Dermis blood vessel endothelial cell (primary cell): ENCODE results near the gene S100PBP. TPM values are rescaled to one million over a fixed set of nuclear protein-coding genes. Genes with fewer than 3 reads are reported as not detected.

Source experiments
- DNase-seq: peaks from one replicate; pipeline ENCODE4 v3.0.0; 2010
- total RNA-seq: library from RNA; depleted of rRNA; stranded (reverse); fragments of >200 nt; gene quantifications from 2 replicates; pipeline ENCODE4 v1.2.3, GENCODE V29; 2014

Gene S100PBP
- total RNA-seq, 1 donor from 2014 or later = 50.0 TPM

DNA sequence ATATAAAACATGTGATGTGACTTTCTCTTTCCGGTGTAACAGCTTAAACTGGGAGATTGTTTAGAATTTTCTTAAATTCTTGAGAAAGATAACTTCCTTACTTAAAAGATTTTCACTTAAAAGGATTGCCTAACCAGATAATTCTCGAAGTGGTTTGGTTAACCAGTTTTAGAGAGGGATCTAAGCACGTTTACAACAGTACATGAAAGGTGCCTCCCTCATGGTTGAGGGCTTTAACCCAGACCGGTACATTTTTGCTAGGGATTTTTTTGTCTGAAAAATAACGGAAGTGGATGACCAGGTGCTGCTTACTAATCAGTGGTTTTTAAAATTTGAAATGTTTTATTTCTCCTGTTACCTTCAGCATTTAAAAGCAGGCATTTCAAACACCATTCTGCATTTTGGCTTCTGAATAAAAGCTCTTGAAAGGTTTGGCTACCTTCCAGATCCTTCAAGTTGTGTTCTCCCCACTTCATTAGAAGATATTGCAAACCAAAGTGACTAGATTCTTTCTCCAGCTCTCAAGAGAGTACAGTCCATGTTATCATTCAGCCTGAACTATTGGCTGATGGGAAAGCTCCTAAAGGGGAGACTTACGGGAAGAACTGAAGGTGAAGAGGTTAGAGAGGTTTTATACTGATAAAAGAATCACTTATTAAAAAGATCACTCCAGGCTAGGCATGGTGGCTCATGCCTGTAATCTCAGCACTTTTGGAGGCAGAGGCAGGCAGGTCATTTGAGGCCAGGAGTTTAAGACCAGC lies 12.8 kb downstream of the S100PBP start:
- no peak for DNase-seq

DNA sequence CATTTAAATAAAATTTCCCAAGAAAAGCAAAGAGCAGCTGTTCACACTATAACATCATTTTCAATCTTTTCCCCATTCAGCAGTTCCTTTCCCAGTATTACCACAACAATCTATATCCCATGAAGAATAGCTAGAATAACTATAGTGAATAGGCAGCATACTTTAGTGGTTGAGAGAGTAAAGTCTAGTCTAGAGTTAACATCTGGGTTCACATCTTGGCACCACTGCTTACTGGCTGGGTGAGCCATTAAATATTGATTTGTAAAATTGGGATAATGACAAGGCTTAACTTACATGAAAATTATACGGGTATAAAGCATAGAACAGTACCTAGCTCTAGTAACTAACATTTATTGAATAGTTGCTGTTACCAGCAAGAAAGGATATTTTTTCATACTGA lies 14.4 kb downstream of the S100PBP start:
- no peak for DNase-seq

DNA sequence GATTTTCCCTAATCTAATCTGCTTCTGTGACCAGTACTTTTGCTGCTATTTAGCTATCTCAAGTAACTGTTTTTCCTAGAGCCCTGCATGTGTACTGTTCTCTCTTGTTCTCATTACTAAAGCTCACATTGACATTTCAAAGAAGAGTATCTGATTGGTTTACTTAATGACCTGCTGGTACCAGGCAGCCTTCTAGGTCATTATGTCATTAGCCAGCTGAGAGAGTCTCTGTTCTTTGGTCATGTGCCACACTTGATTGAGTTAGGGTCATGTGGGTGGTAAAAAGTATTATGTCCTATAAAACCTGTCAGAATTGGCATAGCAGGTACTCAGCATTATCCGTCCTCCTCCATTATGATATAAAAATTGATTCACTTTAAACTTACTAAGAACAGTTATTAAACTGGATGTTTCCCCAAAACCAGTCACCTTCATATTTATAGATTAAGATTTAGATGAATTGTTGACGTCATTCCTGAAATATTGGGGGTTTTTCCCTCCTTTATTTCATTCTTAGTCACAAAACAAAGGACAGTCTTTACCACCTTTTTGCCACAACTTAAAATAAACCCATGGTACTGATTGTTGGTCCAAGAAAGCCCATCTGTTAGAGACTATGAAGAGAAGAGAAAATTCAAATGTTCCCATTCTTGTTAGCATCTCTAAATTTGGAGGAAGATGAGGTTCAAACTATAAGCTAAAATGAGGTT lies 31.1 kb downstream of the S100PBP start:
- DNase-seq = no peak

DNA sequence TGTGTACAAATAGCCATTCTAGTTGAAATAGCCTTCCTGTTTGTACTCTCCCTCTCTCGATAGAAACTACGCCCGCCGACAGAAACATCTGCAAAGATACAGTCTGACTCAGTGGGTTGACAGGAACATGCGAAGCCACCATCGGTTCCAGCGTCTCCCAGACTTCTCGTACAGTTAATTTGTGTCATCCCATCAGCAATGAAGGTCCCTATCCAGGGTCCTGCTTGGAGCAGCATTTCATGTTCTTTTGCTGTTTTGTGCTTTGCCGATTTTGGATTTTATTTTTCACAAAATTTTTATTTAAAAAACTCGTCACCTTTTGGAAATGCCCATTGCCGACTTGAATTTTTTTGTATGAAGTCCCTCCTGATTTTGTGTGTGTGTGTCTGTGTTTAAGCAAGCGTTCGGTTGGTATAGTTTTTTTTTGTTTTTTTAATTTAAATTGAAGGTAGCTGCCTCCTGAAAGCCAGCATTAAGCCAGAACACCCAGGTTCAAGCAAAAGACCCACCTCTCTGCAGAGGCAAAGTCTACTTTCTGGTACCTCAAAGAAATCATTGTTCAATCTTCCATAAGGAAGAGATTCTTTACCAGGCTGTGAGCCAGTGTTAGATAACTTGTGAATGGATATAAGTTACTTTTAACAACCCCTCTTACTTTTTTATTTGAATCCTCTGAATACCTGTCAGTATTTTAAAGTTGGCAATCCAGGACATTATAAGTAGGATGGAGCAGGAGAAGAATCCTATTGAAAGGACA lies 38.6 kb downstream of the S100PBP start:
- DNase-seq = no peak

DNA sequence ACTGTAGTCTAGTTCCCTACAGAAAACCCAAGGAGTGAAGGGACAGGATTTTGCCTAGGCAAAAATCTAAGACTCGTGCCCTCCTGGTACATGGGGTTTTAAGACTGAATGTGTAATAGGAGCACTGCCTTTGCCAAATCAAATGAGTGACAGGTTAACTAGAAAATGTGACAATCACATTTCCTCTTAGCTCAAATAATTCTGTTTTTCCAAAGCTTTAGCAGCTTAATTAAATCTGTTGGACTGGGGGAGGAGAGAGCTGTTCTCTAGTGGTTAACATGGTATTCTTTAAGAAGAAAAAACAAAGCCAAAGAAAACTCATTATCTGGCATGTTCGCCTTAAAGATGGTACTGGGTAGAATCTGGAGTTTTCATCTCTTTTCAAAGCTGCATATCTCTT lies 40.7 kb downstream of the S100PBP start:
- DNase-seq = no peak

DNA sequence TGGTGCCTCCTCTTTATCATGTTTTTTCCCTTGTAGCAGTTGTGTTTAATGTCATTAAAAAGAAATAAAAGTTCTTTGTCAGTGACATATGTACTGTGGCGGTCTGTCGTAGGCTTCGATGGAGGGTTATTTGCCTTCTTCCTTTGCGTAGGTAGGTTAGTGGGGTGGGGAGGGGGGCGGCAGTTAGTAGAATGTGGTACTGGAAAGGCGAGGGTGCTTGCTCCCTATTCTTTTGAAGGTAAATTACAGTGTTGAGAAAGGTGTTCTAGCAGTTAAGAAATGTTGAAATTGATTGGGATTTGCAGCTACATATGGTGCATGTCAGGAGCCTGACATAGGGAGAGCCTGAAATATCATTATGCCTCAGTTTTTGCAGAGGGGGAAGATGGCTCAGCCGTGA lies 41.3 kb downstream of the S100PBP start:
- DNase-seq = no peak

DNA sequence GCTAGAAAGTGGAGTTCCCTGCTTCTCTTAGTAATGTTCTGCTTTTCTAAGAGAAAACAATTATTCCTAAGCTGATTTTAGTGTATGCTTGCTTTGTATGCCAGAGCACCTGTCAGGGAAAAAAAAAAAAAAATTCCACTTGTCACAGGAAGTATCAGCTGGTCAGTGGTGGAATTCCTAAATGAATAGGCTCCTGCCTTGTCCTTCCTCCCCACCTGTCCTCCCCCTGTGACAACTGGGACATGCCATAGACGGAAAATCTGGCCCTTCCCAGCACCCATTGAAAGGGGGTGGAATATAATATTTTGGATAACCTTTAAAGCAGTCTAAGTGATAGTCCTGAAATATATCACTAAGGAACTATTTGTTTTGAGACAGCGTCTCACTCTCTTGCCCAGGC lies 42.5 kb downstream of the S100PBP start:
- peak; percentile 26 for DNase-seq

DNA sequence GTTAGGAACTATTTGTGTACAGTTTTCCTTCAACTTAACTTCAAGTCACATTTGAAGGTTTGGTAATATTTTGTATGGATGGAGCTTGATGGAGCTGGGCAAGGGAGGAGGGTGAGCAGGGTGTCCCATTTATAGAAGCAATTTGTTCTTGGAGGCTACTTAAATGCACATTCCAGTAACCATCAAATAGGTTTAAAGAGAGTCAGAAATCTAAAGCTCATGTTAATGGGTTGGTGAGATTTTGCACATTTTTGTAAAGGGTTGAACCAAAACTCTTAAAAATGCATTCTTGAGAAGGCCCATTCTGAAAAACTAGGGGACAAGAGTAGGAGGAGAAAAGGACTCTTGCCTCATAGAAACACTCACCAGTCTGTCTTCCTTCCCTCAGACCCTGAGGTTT lies 43.1 kb downstream of the S100PBP start:
- DNase-seq = no peak

DNA sequence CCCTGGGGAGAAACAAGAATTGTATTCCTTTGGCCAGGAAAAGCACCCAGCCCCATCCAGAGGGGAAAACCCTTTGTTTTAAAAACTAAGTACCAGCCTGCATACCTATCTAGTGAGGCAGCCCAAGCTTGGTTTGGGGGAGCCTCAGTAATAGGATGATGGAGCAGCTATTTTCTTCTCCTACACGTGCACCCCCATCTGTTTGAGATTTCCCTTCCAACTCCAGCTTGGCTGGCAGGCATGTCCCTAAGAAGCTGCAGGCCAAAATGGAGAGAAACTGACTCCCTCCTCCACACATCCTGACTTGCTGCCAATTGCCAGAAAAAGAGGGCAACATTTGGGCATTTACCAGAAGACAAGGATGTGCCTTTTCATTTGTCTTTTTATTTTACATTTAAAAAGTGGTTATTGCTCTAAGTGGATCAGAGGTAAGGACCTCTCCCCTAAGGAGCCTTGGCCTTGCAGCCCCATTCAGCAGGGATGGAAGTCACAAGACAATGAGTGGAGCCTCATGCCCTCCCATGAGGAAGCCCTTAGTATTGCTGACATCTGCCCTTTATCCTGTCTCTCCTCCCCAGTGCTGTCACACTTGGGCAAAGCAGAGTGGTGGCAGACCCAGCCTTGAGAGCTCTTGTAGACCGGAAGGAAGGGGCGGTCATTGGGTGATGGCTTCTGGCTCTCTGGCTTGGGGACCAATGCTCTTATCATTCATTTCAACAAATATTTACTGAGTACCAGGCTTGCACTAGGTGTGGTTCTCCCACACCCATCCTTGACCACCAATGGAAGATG lies 44.6 kb downstream of the S100PBP start:
- peak; percentile 47 for DNase-seq

DNA sequence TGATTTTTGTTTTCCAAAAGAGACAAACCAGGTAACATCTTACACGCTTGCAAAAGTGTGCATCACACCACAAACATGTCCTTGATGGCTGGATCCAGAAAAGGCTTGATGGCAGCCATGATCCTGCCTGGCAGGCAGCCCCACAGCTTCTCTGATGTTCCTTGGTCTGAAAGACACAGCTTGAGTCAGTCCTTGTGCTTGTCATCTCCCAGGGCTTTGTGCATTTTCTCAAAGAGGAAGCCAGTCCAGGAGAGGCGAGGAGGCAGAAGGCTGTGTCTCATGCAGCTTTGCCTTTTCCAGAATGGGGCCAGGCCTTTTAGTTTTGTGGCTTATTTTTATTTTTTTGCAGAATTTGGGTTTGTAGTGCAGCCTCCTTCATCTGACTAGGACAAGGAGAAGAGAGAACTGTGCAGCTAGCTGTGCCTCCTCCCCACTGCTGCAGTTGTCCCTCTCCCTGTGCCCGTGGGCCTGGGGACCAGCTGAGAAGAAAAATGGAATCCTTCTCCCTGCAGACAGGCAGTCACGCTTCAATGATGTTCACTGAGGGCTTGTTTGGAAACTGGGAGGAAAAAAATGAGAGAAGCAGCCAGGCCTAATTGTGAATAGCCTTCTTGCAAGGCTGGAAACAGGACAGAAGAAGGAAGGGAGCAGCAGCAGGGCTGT lies 45.9 kb downstream of the S100PBP start:
- no peak for DNase-seq

DNA sequence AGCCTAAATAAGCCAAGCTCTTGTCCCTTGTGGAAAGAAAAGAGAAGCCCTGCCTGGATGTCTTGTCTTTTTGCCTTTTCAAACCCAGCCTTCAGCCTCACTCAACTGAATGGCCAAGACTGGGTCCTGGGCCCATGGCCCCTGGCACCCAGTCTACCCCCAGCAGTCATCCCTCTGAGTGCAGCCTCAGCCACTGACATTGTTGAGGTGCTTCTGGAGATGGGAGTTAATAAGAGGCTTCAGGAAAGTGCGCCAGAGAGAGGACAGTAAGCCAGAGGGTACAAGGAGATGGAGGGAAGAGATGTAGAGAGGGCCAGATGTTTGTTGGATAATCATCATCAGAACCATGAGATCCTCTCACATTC lies 46.4 kb downstream of the S100PBP start:
- DNase-seq = no peak

DNA sequence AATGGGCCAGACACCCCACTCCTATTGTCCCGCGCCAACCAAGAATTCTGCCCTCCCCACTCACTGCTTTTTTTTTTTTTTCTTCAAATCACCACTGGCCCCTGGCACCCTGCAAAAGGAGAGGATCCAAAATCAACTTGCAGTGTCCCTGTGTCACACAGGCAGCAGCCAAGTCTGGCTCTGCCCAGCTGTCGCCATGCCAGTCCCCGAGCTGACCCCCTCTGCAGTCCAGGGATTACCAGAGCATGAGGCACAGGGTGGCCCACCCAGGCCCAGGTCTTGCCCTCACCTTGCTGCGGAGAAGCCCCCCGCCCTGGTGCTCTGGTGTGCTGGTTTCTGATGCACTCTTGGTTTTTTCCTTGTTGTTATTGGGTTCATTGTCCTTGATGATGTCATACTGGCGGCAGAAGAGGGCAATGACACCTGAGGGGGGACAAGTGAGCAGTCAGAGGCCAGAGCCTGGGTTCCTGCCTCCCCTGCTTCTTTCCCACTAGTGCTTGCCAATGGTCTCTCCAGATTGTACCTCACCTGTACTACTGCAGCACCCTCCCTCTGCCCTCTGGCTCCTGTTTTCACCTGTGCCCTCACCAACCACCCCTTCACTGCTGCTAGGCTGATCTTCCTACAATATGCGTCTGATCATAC lies 47.0 kb downstream of the S100PBP start:
- no peak for DNase-seq

DNA sequence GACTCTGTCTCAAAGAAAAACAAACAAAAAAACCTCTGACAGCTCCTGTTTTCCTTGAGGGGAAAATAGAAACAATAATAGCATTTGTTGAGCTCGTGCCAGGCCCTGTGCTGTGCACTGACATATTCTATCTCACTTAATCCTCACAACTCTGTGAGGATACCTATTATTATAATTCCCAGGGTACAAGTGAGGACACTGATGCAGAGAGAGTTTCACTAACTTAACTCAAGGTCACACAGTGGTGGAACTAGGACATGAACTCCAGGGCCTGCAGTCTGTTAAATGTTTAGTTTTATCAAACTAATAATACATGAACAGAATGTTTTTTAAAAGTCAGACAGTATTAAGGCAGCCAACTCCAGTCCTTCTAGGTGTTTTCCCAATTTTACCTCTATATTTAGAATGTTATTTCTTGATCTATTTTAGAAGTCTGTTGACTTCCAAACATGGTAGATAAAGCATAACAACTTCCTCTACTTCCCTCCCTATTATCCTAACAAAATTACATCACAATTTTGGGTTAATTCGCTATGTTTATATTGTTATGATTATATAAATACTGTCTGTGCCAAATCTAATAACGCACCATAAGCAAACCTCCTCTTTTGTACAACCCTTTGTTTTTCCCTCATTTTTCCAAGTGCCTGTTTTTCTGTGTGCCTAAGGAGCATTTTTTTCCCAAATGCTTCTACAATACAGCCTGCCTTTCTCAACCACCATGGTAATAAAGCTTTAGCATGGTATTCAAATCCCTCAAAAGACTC lies 48.4 kb downstream of the S100PBP start:
- no peak for DNase-seq

DNA sequence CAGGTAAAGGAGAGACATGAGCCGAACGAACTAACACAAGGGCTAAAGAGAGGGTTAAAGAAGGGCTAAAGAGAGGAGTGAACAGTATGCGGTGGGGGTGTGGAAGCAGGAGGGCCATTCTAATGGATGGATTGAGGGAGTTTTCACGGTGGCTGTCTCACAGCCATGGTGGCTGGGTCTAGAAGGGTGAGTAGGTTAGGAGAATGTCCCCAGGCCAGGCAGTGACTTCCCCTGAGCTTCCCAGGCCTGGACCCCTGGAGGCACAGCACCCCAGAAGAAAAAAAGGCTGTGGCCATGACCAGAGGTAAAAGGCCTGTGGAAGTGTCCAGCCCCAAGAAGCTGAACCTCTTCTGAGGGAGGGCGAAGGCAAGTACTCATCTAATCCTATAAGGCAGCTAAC lies 49.7 kb downstream of the S100PBP start:
- no peak for DNase-seq

DNA sequence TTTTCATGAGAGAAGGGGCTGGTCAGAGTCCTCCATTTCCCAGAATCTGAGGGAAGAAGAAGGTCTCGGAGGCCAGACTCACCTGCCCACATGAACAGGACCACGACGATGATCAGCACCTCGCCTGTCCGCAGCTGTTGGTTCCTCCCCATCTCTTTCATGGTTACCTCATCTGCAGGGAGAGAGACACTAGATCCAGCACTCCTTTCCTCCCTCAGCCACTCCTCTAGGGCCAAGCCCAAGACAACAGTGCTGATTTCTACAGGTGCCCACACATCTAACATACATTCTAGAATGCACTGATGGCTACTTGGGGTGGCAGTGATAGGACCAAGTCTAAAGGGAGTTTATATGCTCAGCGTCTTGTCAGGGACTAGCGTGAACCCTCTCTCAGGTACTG lies 50.2 kb downstream of the S100PBP start:
- no peak for DNase-seq

DNA sequence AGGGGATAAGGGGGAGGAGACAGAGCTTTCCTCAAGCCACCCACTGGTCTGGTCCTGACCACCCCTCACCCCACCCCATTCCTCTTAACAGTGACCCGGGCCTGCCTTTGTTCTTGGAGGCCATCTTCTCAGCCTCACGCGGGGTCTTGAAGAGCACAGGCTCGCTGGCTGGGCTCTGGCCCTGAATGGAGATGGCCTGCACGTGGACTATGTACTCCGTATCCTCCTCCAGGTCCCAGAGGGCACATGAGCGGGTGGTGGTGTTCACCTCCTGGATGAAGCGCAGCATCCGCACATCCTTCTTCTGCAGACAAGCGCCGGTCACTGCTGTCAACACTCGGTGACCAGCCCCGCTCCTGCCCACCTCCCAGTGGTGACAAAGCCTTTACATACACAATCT lies 50.6 kb downstream of the S100PBP start:
- DNase-seq = no peak

DNA sequence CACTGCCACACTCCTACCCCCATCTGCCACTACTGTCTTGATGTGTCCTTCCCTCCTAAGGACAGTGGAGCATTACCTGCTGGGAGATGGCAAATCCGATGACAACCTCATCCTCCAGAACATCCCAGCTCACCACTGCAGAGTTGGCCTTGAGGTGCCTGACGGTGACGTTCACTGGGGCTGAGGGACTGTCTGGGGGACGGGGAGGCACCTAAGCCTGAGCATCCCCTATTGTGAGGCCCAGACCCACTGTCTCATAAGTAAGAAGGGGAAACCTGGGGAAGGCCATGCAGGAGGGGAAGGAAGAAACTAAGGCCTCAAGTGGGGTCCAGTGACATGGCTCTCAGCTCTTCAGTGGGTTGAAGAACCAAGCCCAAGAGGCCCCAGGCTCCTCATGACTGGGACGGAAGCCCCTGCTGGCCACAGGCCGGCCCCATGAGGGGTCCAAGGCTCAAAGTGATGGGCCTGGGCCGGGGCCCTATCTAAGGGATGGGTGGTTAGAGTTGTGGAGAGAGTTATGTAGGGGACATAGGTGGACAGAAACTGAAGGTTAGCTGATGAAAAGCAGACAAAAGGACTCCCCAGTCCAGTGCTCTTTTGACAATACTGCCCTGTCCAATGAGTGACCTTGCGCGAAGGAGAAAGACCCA lies 51.5 kb downstream of the S100PBP start:
- DNase-seq = no peak

DNA sequence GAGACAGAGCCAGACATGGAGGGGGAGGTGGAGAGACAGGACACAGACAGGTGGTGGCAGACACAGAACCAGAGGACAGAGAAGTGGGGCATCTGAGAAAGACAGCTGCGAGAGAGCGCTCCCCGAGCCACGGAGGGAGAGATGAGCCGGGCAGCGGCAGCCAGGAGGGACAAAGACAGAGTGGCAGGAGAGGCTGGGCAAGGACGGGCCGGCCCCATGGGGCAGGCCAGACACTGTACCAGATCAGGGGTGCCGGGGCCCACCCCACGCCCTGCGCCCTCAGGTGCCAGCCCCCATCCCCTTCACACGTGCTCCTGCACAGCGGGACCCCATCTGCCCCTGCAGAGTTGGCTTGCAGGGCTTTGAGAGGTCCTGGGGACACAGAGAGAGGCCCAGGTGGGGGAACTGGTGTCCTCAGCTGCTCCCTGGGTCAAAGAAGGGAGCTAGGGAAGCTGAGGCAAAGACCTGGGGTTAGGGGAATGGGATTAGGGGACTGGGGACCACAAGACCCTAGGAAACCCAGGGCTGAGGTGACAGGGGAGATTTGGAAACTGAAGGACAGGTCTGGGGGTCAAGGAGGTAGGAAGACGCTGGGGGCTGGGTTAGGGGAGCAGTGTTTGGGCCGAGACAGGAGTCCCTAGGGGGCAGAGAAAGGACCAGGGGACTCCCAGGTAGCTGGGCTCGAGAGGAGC lies 52.6 kb downstream of the S100PBP start:
- no peak for DNase-seq

DNA sequence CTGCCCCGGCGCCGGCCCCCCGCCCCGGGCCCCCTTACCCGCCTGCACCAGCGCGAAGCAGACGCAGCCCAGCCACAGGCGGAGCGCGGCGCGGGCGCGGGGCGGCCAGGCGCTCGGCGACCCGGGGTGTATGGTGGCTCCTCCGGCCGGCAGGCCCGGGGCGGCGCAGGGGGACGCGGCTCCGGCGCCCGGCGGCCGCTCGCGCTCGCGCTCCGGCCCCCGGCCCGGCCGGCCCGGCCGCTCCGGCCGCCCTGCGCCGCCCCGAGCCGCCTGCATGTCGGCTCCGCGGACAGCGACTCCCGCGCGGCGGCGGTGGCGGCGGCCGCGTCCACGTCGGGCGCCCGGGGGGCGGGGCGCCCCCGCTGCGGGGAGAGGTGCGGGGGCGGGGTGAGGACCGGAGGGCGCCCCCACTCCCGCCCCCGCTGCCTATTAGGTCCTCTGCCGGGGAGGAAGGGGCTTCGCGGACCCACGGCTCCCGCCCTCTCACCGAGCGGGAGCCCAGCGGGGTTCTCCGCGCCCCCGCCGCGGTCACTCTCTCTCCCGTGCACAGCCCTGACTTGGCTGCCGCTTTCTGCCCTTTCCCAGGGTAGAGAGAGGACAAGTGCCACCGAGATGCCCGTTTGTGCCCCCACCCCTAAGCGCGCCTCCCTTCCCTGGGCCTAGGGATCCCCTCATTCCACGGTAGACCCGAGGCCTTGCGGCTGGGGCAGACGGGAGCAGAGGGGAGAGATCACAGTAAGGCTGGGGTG lies 53.3 kb downstream of the S100PBP start, which contains the start of gene FNDC5:
Gene FNDC5 (minus strand): TSS at position 298 of the 749 bp plus-strand sequence.
- peak; percentile 50 for DNase-seq
